HCT116 (cell line): ENCODE data around the gene G3BP2. TPM values are rescaled to one million over a fixed set of nuclear protein-coding genes. Genes with fewer than 3 reads are reported as not detected.

Experiments used
- ATAC-seq: fragments of 200-7000 bp; cut with Tn5 transposase; 2 replicates; pipeline ENCODE4 v1.9.1; 2020; ENCODE audit warnings: mild to moderate bottlenecking, moderate library complexity
- BruUV-seq: library from RNA; stranded (reverse); fragments of 400-500 nt; replicated peaks from 2 replicates; lab custom pipeline; 2021; lab: Mats Ljungman, UMichigan
- CTCF ChIA-PET: fragments of 300-600 bp; sonication (Branson Sonifier 250); formaldehyde crosslinking; loops from one replicate; lab custom pipeline; 2021; ENCODE audit warnings: antibody characterized with exemption; lab: Charles Lee
- POLR2A ChIA-PET: fragments of 300-600, 350-600 bp; sonication (Branson Sonifier 250); formaldehyde crosslinking; loops from one replicate; lab custom pipeline; 2021; ENCODE audit warnings: antibody characterized with exemption; lab: Charles Lee
- RAD21 ChIA-PET, 2 experiments: fragments of 300-600 bp; sonication (Branson Sonifier 250); formaldehyde crosslinking; loops; one replicate each; lab custom pipeline; 2023; ENCODE audit warnings: low total read pairs in 2 of 2; ENCODE audit not compliant: uncharacterized antibody in 2 of 2, unreplicated experiment in 2 of 2, low non-redundant PET in 1 of 2; lab: Charles Lee
- DNase-seq: peaks from one replicate; pipeline ENCODE4 v3.0.0-alpha.2; 2010; ENCODE audit warnings: low read depth, low spot score
- H2AFZ ChIP-seq: fragments of 200-600 bp; shearing (Covaris generic), sonication (generic); 2 replicates; pipeline ENCODE4 v1.6.1; 2017; ENCODE audit warnings: low read depth, mixed run types, mixed read lengths, antibody characterized with exemption, low read length; ENCODE audit not compliant: poor library complexity, severe bottlenecking
- H3K27ac ChIP-seq: 2 replicates; pipeline ENCODE4 v1.5.1; 2012; ENCODE audit warnings: low read depth, low read length
- H3K27me3 ChIP-seq: fragments of 200-600 bp; sonication (generic); 2 replicates; pipeline ENCODE4 v1.6.1; 2016; ENCODE audit warnings: mixed run types, low read length, mixed read lengths; ENCODE audit not compliant: insufficient read depth
- H3K36me3 ChIP-seq, 2 experiments: fragments of 200-500 bp in 1 of 2; fragments of 200-600 bp in 1 of 2; sonication (Bioruptor generic) in 1 of 2; sonication (generic) in 1 of 2; 2 replicates each; pipeline versions ENCODE4 v1.5.1 to v1.6.1; 2014 to 2016; ENCODE audit warnings: low read length in 2 of 2, inconsistent platforms in 1 of 2, mixed read lengths in 1 of 2, mixed run types in 1 of 2; ENCODE audit not compliant: insufficient read depth in 2 of 2, control insufficient read depth in 1 of 2
- H3K4me1 ChIP-seq, 2 experiments: fragments of 200-600 bp in 1 of 2; sonication (generic) in 1 of 2; 2 replicates each; pipeline versions ENCODE4 v1.5.1 to v1.6.1; 2012 to 2017; ENCODE audit warnings: low read length in 2 of 2, inconsistent platforms in 1 of 2, mild to moderate bottlenecking in 1 of 2, mixed read lengths in 1 of 2, mixed run types in 1 of 2, moderate library complexity in 1 of 2; ENCODE audit not compliant: insufficient read depth in 2 of 2, control insufficient read depth in 1 of 2
- H3K4me2 ChIP-seq: fragments of 200-600 bp; sonication (generic); 2 replicates; pipeline ENCODE4 v1.6.1; 2017; ENCODE audit warnings: mixed run types, low read length, mixed read lengths
- H3K4me3 ChIP-seq, 2 experiments: fragments of 200-600 bp in 1 of 2; sonication (generic) in 1 of 2; replicated peaks in 1 of 2; 2 replicates each; pipeline ENCODE4 v1.5.1; 2011 to 2016; ENCODE audit warnings: low read length in 2 of 2, control low read depth in 1 of 2, low read depth in 1 of 2, mild to moderate bottlenecking in 1 of 2, mixed read lengths in 1 of 2, mixed run types in 1 of 2
- H3K79me2 ChIP-seq: fragments of 200-600 bp; sonication (generic); 2 replicates; pipeline ENCODE4 v1.6.1; 2017; ENCODE audit warnings: mild to moderate bottlenecking, mixed run types, low read length, moderate library complexity, mixed read lengths; ENCODE audit not compliant: insufficient read depth
- H3K9ac ChIP-seq: fragments of 200-600 bp; sonication (generic); 2 replicates; pipeline ENCODE4 v1.6.1; 2016; ENCODE audit warnings: low read length, mixed read lengths
- H3K9me2 ChIP-seq: fragments of 200-600 bp; sonication (generic), shearing (Covaris generic); 2 replicates; pipeline ENCODE4 v1.6.1; 2017; ENCODE audit warnings: mixed run types, mild to moderate bottlenecking, moderate library complexity; ENCODE audit not compliant: insufficient read depth
- H3K9me3 ChIP-seq, 2 experiments: fragments of 200-500 bp in 1 of 2; fragments of 200-600 bp in 1 of 2; sonication (Bioruptor generic) in 1 of 2; sonication (generic) in 1 of 2; 2 replicates each; pipeline ENCODE4 v1.6.1; 2014 to 2017; ENCODE audit warnings: low read length in 2 of 2, mixed read lengths in 2 of 2, inconsistent platforms in 1 of 2, low read depth in 1 of 2, mild to moderate bottlenecking in 1 of 2, mixed run types in 1 of 2, moderate library complexity in 1 of 2; ENCODE audit not compliant: control insufficient read depth in 1 of 2, insufficient read depth in 1 of 2
- H4K20me1 ChIP-seq: fragments of 200-600 bp; sonication (generic), shearing (Covaris generic); 2 replicates; pipeline ENCODE4 v1.6.1; 2017; ENCODE audit warnings: mixed run types, mild to moderate bottlenecking, moderate library complexity; ENCODE audit not compliant: insufficient read depth
- CEBPB ChIP-seq: IDR thresholded peaks from 2 replicates; pipeline ENCODE4 v1.6.1; 2012; ENCODE audit warnings: low read depth
- ELF1 ChIP-seq: IDR thresholded peaks from 2 replicates; pipeline ENCODE4 v1.6.1; 2012; ENCODE audit warnings: low read depth, borderline replicate concordance
- FOSL1 ChIP-seq: IDR thresholded peaks from 2 replicates; pipeline ENCODE4 v1.6.1; 2012; ENCODE audit warnings: low read depth
- MAX ChIP-seq: IDR thresholded peaks from 2 replicates; pipeline ENCODE4 v1.6.1; 2012
- POLR2A ChIP-seq: IDR thresholded peaks from 2 replicates; pipeline ENCODE4 v1.7.0; 2011; ENCODE audit warnings: borderline replicate concordance; ENCODE audit not compliant: insufficient read depth, insufficient read length; ENCODE audit errors: extremely low read depth
- POLR2AphosphoS5 ChIP-seq: IDR thresholded peaks from 2 replicates; pipeline ENCODE4 v1.6.1; 2011; ENCODE audit warnings: mild to moderate bottlenecking, low read depth, low read length, moderate library complexity
- RAD21 ChIP-seq: IDR thresholded peaks from 2 replicates; pipeline ENCODE4 v1.6.1; 2012; ENCODE audit warnings: low read depth, mild to moderate bottlenecking
- REST ChIP-seq: IDR thresholded peaks from 2 replicates; pipeline ENCODE4 v1.6.1; 2012; ENCODE audit warnings: low read depth
- SIN3A ChIP-seq: IDR thresholded peaks from 2 replicates; pipeline ENCODE4 v1.6.1; 2012; ENCODE audit warnings: low read depth
- SP1 ChIP-seq: IDR thresholded peaks from 2 replicates; pipeline ENCODE4 v1.6.1; 2012; ENCODE audit warnings: low read depth
- SRF ChIP-seq: IDR thresholded peaks from 2 replicates; pipeline ENCODE4 v1.6.1; 2012; ENCODE audit warnings: low read depth
- TCF7L2 ChIP-seq: IDR thresholded peaks from 2 replicates; pipeline ENCODE4 v1.7.0; 2011; ENCODE audit warnings: borderline replicate concordance, inconsistent platforms; ENCODE audit not compliant: insufficient read depth, insufficient read length; ENCODE audit errors: extremely low read depth
- intact Hi-C: fragments of 100-400 bp; cut with micrococcal nuclease; formaldehyde crosslinking; loops from 2 replicates; pipeline ENCODE4 v1.10.0; 2022
- total RNA-seq: library from RNA; stranded (reverse); gene quantifications from one replicate; pipeline ENCODE4 v1.2.1, GENCODE V29; 2021; ENCODE audit not compliant: unreplicated experiment

G3BP2 gene
- total RNA-seq, 1 experiment from 2014 or later: 153 TPM

- Histone ChIP-seq H3K27ac (no peak overlapping the region), H3K4me2 (no peak overlapping the region), H3K79me2 (no peaks in the 10 kb centered on the region), H3K9me2 (no peaks in the 10 kb centered on the region; the same call in 1 of the 2 replicates), H2AFZ (no peak overlapping the region), H3K9me3 (no peaks in the 10 kb centered on the region), H3K4me1 (no peaks in the 10 kb centered on the region), H3K9ac (no peak overlapping the region), H3K27me3 (no peaks in the 10 kb centered on the region), H4K20me1 (no peaks in the 10 kb centered on the region), H3K4me3 (no peak overlapping the region), H3K36me3 (no peaks in the 10 kb centered on the region)
- RAD21 ChIA-PET: no interaction called here
- no peak for TF ChIP-seq SIN3A
- TF ChIP-seq ELF1: no peak
- TF ChIP-seq TCF7L2: no peak
- no peak for TF ChIP-seq POLR2AphosphoS5
- TF ChIP-seq MAX: no peak
- intact Hi-C loops: no loop called here
- DNase-seq (no peak), ATAC-seq (no peak)
- CTCF ChIA-PET: no interaction called here
- BruUV-seq: no TSS peak
- POLR2A ChIA-PET: no interaction called here
Measured at GRCh38 chr4:75596061-75596460, 77.2 kb downstream of the G3BP2 start.

GRCh38 chr4:75593393-75593792 is 79.8 kb downstream of the G3BP2 start:
- POLR2A ChIA-PET: no interaction called here

More at GRCh38 chr4:75593393-75593792, 79.8 kb downstream of the G3BP2 start:
- Histone ChIP-seq H4K20me1 (no peaks in the 10 kb centered on the region), H3K27me3 (no peaks in the 10 kb centered on the region), H3K4me1 (no peaks in the 10 kb centered on the region), H3K9ac (no peak overlapping the region), H3K27ac (no peak overlapping the region), H3K36me3 (no peaks in the 10 kb centered on the region), H3K4me2 (no peak overlapping the region), H3K79me2 (no peaks in the 10 kb centered on the region), H3K9me3 (no peaks in the 10 kb centered on the region), H3K9me2 (no peaks in the 10 kb centered on the region; the same call in 1 of the 2 replicates), H2AFZ (no peak overlapping the region), H3K4me3 (no peak overlapping the region)
- DNase-seq (no peak), ATAC-seq (no peak)
- intact Hi-C loops: no loop called here
- BruUV-seq: no TSS peak
- TF ChIP-seq RAD21 (no peak), SRF (no peak), REST (no peak), POLR2A (no peak), ELF1 (no peak), FOSL1 (no peak), MAX (no peak), TCF7L2 (no peak), CEBPB (no peak), SP1 (no peak)
- ChIA-PET RAD21 (no interaction called here), CTCF (no interaction called here)
